BLaER1 treated with 17β-estradiol and CSF1 and Interleukin-3, amounts not matched to agents 10 nM and 100 nM (cell line): ENCODE data around the gene TEX101.
"Not testable (repeated sequence)": the region's sequence is repeated elsewhere in the genome, so short reads cannot be mapped to it uniquely, and the experiment has no call there.

Experiments used
- H3K27ac ChIP-seq, 11 experiments: shearing (Covaris generic); formaldehyde crosslinking; 2 replicates each; pipeline ENCODE4 v1.8.1; 2022
- H3K27me3 ChIP-seq, 11 experiments: shearing (Covaris generic); formaldehyde crosslinking; 2 replicates each; pipeline ENCODE4 v1.8.1; 2022
- H3K36me3 ChIP-seq, 11 experiments: shearing (Covaris generic); formaldehyde crosslinking; 2 replicates each; pipeline ENCODE4 v1.8.1; 2022
- H3K4me1 ChIP-seq, 10 experiments: shearing (Covaris generic); formaldehyde crosslinking; 2 replicates each; pipeline ENCODE4 v1.8.1; 2022
- H3K4me2 ChIP-seq, 11 experiments: shearing (Covaris generic); formaldehyde crosslinking; 2 replicates each; pipeline ENCODE4 v1.8.1; 2022
- H3K4me3 ChIP-seq, 10 experiments: shearing (Covaris generic); formaldehyde crosslinking; 2 replicates each; pipeline ENCODE4 v1.8.1; 2022
- H3K9ac ChIP-seq, 11 experiments: shearing (Covaris generic); formaldehyde crosslinking; 2 replicates each; pipeline ENCODE4 v1.8.1; 2022
- H3K9me3 ChIP-seq, 11 experiments: shearing (Covaris generic); formaldehyde crosslinking; replicated peaks in 1 of 11; 2 replicates each; pipeline ENCODE4 v1.8.1; 2022
- H4K20me1 ChIP-seq, 11 experiments: shearing (Covaris generic); formaldehyde crosslinking; 2 replicates each; pipeline ENCODE4 v1.8.1; 2022
- Cebpa-rat ChIP-seq, 11 experiments: shearing (Covaris generic); IDR thresholded peaks; 2 replicates each; pipeline ENCODE4 v1.8.1; 2022

The TEX101 gene

GRCh38 chr19:43414554-43414953, at the start of gene TEX101:
TEX101 (plus strand) TSS chr19:43414890; CDS start chr19:43415920, 1,030 bp downstream.
- H3K9ac ChIP-seq: no peak within 1 kb of the TSS
- no peak for TF ChIP-seq Cebpa-rat (IDR thresholded peaks at IDR 0.05)
- H3K27ac ChIP-seq: no peak within 1 kb of the TSS
- H3K9me3 ChIP-seq: peaks cover 21 to 39% (median 34%) of the 10 kb centered on the region in 11 experiments
- H3K36me3 ChIP-seq: no peaks in the 10 kb centered on the region
- no peaks in the 10 kb centered on the region for H4K20me1 ChIP-seq
- H3K4me2 ChIP-seq: no peak within 1 kb of the TSS
- no peaks in the 10 kb centered on the region for H3K27me3 ChIP-seq
- H3K4me1 ChIP-seq: peaks cover 9 to 20% (median 16%) of the 10 kb centered on the region in 10 experiments; a peak in 15 of 20 replicates
- no peak within 1 kb of the TSS for H3K4me3 ChIP-seq

- not testable (repeated sequence) for H4K20me1 ChIP-seq, H3K4me1 ChIP-seq, H3K9ac ChIP-seq, H3K4me2 ChIP-seq, H3K4me3 ChIP-seq, H3K36me3 ChIP-seq, H3K9me3 ChIP-seq, H3K27ac ChIP-seq, H3K27me3 ChIP-seq
Measured at GRCh38 chr19:43365677-43366076, 49.0 kb upstream of the TEX101 start.

GRCh38 chr19:43367822-43368221, 46.9 kb upstream of the TEX101 start:
- Histone ChIP-seq H3K4me2 (no peak overlapping the region), H3K27me3 (no peaks in the 10 kb centered on the region), H3K27ac (no peak overlapping the region), H3K4me3 (no peak overlapping the region), H3K36me3 (no peaks in the 10 kb centered on the region), H4K20me1 (no peaks in the 10 kb centered on the region), H3K4me1 (no peaks in the 10 kb centered on the region), H3K9ac (no peak overlapping the region), H3K9me3 (no peaks in the 10 kb centered on the region)
- TF ChIP-seq Cebpa-rat (IDR thresholded peaks at IDR 0.05): no peak

GRCh38 chr19:43368897-43369296, 45.8 kb upstream of the TEX101 start:
- H3K27ac ChIP-seq, H3K9ac ChIP-seq, H3K36me3 ChIP-seq, H3K4me3 ChIP-seq, H3K27me3 ChIP-seq, H3K4me2 ChIP-seq, H4K20me1 ChIP-seq, H3K9me3 ChIP-seq, H3K4me1 ChIP-seq: not testable (repeated sequence)

- no peaks in the 10 kb centered on the region for H4K20me1 ChIP-seq
- no peaks in the 10 kb centered on the region for H3K27me3 ChIP-seq
- no peaks in the 10 kb centered on the region for H3K4me1 ChIP-seq
- H3K4me3 ChIP-seq: no peak overlapping the region
- no peak overlapping the region for H3K27ac ChIP-seq
- H3K36me3 ChIP-seq: no peaks in the 10 kb centered on the region
- no peak overlapping the region for H3K9ac ChIP-seq
- H3K9me3 ChIP-seq: no peaks in the 10 kb centered on the region
- H3K4me2 ChIP-seq: no peak overlapping the region
- no peak for TF ChIP-seq Cebpa-rat (IDR thresholded peaks at IDR 0.05)
Measured at GRCh38 chr19:43371909-43372308, 42.8 kb upstream of the TEX101 start.

GRCh38 chr19:43372462-43372861, 42.2 kb upstream of the TEX101 start:
- Histone ChIP-seq H3K4me3 (no peak overlapping the region), H4K20me1 (no peaks in the 10 kb centered on the region), H3K36me3 (no peaks in the 10 kb centered on the region), H3K27ac (no peak overlapping the region), H3K4me2 (no peak overlapping the region), H3K9me3 (no peaks in the 10 kb centered on the region), H3K9ac (no peak overlapping the region), H3K4me1 (no peaks in the 10 kb centered on the region), H3K27me3 (no peaks in the 10 kb centered on the region)
- no peak for TF ChIP-seq Cebpa-rat (IDR thresholded peaks at IDR 0.05)

- not testable (repeated sequence) for H3K27ac ChIP-seq, H3K4me2 ChIP-seq, H3K27me3 ChIP-seq, H3K36me3 ChIP-seq, H3K4me1 ChIP-seq, H3K9ac ChIP-seq, H4K20me1 ChIP-seq, H3K4me3 ChIP-seq, H3K9me3 ChIP-seq
Measured at GRCh38 chr19:43377624-43378023, 37.1 kb upstream of the TEX101 start.

GRCh38 chr19:43380008-43380407, 34.7 kb upstream of the TEX101 start:
- H3K4me3 ChIP-seq: no peak overlapping the region
- no peak overlapping the region for H3K4me2 ChIP-seq
- TF ChIP-seq Cebpa-rat (IDR thresholded peaks at IDR 0.05): no peak

GRCh38 chr19:43380771-43381386, 33.8 kb upstream of the TEX101 start:
- Histone ChIP-seq H3K4me2 (no peak overlapping the region), H3K27me3 (no peaks in the 10 kb centered on the region), H4K20me1 (no peaks in the 10 kb centered on the region), H3K9ac (no peak overlapping the region), H3K4me1 (peaks cover 0 to 9% (median 2%) of the 10 kb centered on the region in 10 experiments; a peak in 4 of 20 replicates), H3K27ac (no peak overlapping the region), H3K4me3 (no peak overlapping the region), H3K9me3 (peaks cover 3 to 9% (median 6%) of the 10 kb centered on the region in 11 experiments; a peak in 16 of 22 replicates), H3K36me3 (no peaks in the 10 kb centered on the region)
- no peak for TF ChIP-seq Cebpa-rat (IDR thresholded peaks at IDR 0.05)

More at GRCh38 chr19:43380008-43380407, 34.7 kb upstream of the TEX101 start:
- H3K36me3 ChIP-seq: no peaks in the 10 kb centered on the region
- H3K27me3 ChIP-seq: no peaks in the 10 kb centered on the region
- 0 out of 22 replicates have a peak, but pooled peaks cover 0 to under 1% (median 0%) of the 10 kb centered on the region in 11 experiments for H3K9me3 ChIP-seq
- no peaks in the 10 kb centered on the region for H4K20me1 ChIP-seq
- H3K9ac ChIP-seq: no peak overlapping the region
- no peak overlapping the region for H3K27ac ChIP-seq
- peaks cover 0 to 5% (median under 1%) of the 10 kb centered on the region in 10 experiments; a peak in 3 of 20 replicates for H3K4me1 ChIP-seq

- H3K4me2 ChIP-seq: peak overlapping the region in 1 of 11 experiments; percentile 14; a peak in 1 of 22 replicates
- H4K20me1 ChIP-seq: not testable (repeated sequence)
Measured at GRCh38 chr19:43382586-43383216, 32.0 kb upstream of the TEX101 start.

GRCh38 chr19:43383254-43383653, 31.4 kb upstream of the TEX101 start:
- H3K27ac ChIP-seq: peak overlapping the region in 1 of 11 experiments; percentile 29; a peak in 2 of 22 replicates
- not testable (repeated sequence) for H4K20me1 ChIP-seq, H3K36me3 ChIP-seq

More at GRCh38 chr19:43382586-43383216, 32.0 kb upstream of the TEX101 start:
- H3K9ac ChIP-seq, H3K4me3 ChIP-seq, H3K27me3 ChIP-seq, H3K36me3 ChIP-seq: not testable (repeated sequence)
- Histone ChIP-seq H3K9me3 (peaks cover 9 to 16% (median 12%) of the 10 kb centered on the region in 11 experiments; a peak in 19 of 22 replicates), H3K4me1 (peaks cover 0 to 20% (median 9%) of the 10 kb centered on the region in 10 experiments; a peak in 14 of 20 replicates), H3K27ac (peak overlapping the region in 1 of 11 experiments; percentile 29; a peak in 2 of 22 replicates)

GRCh38 chr19:43383759-43384158, 30.9 kb upstream of the TEX101 start:
- not testable (repeated sequence) for H3K9ac ChIP-seq, H3K4me3 ChIP-seq, H4K20me1 ChIP-seq, H3K27me3 ChIP-seq, H3K4me2 ChIP-seq, H3K27ac ChIP-seq, H3K36me3 ChIP-seq
- Histone ChIP-seq H3K9me3 (peaks cover 9 to 16% (median 12%) of the 10 kb centered on the region in 11 experiments; a peak in 19 of 22 replicates), H3K4me1 (peaks cover 0 to 21% (median 9%) of the 10 kb centered on the region in 10 experiments; a peak in 14 of 20 replicates)

More at GRCh38 chr19:43383254-43383653, 31.4 kb upstream of the TEX101 start:
- H3K4me3 ChIP-seq, H3K9ac ChIP-seq, H3K27me3 ChIP-seq: not testable (repeated sequence)
- H3K4me1 ChIP-seq: peaks cover 0 to 21% (median 9%) of the 10 kb centered on the region in 10 experiments; a peak in 14 of 20 replicates
- H3K9me3 ChIP-seq: peaks cover 9 to 16% (median 12%) of the 10 kb centered on the region in 11 experiments; a peak in 19 of 22 replicates
- H3K4me2 ChIP-seq: peak overlapping the region in 1 of 11 experiments; percentile 14; a peak in 1 of 22 replicates

GRCh38 chr19:43390903-43391551, 23.7 kb upstream of the TEX101 start:
- H3K9ac ChIP-seq, H3K27me3 ChIP-seq: not testable (repeated sequence)
- H3K27ac ChIP-seq: peak overlapping the region in 1 of 11 experiments; percentile 17; a peak in 1 of 22 replicates

More at GRCh38 chr19:43390903-43391551, 23.7 kb upstream of the TEX101 start:
- not testable (repeated sequence) for H3K9me3 ChIP-seq, H3K4me3 ChIP-seq, H4K20me1 ChIP-seq, H3K36me3 ChIP-seq
- Histone ChIP-seq H3K4me1 (peaks cover 0 to 29% (median 19%) of the 10 kb centered on the region in 10 experiments; a peak in 14 of 20 replicates), H3K4me2 (peak overlapping the region in 6 of 11 experiments; percentile 6 to 40 (median 23); a peak in 4 of 22 replicates)
